ENCODE measurements around the gene C1orf198.

The C1orf198 gene

GRCh38 chr1:230865062-230865817 lies 3.1 kb downstream of the C1orf198 start:
- intact Hi-C loops (cut with DNase I): loop anchor here (5.0 kb wide), 1 partner anchor 52 kb away; no protein-coding TSS in a partner anchor
- DNase-seq: peak in 2 of 42 donors; percentile 28 to 52

GRCh38 chr1:230864441-230864840 lies 3.9 kb downstream of the C1orf198 start:
- intact Hi-C loops (cut with DNase I): no loop called here
- DNase-seq: peak in 2 of 42 donors; percentile 40 to 65

- intact Hi-C loops (cut with DNase I): no loop called here
- peak in 28 of 42 donors; percentile 21 to 71 (median 54) for DNase-seq
These were observed 4.9 kb downstream of the C1orf198 start for GRCh38 chr1:230863449-230863848.

GRCh38 chr1:230861970-230862595 lies 6.2 kb downstream of the C1orf198 start:
- intact Hi-C loops (cut with DNase I): no loop called here
- no peak for DNase-seq

- DNase-seq: no peak
- intact Hi-C loops (cut with DNase I): no loop called here
These were observed 6.8 kb downstream of the C1orf198 start for GRCh38 chr1:230861489-230861888.

GRCh38 chr1:230860617-230861384 lies 7.5 kb downstream of the C1orf198 start:
- intact Hi-C loops (cut with DNase I): no loop called here
- DNase-seq: no peak

- DNase-seq: peak; percentile 61 to 95 (median 86)
- intact Hi-C loops (cut with DNase I): loop anchor here (2.0 kb wide), 1 partner anchor 52 kb away; no protein-coding TSS in a partner anchor
These were observed 9.2 kb downstream of the C1orf198 start for GRCh38 chr1:230858918-230859729.

GRCh38 chr1:230858236-230858820 lies 10.0 kb downstream of the C1orf198 start:
- intact Hi-C loops (cut with DNase I): loop anchor here (2.0 kb wide), 1 partner anchor 52 kb away; no protein-coding TSS in a partner anchor
- DNase-seq: no peak

GRCh38 chr1:230857822-230858221 lies 10.5 kb downstream of the C1orf198 start:
- no peak for DNase-seq
- intact Hi-C loops (cut with DNase I): loop anchor here (2.0 kb wide), 1 partner anchor 51 kb away; no protein-coding TSS in a partner anchor

- DNase-seq: peak; percentile 61 to 96 (median 82)
- intact Hi-C loops (cut with DNase I): no loop called here
These were observed 11.2 kb downstream of the C1orf198 start for GRCh38 chr1:230857077-230857476.

GRCh38 chr1:230855886-230856285 lies 12.4 kb downstream of the C1orf198 start:
- intact Hi-C loops (cut with DNase I): no loop called here

GRCh38 chr1:230854423-230854822 lies 13.9 kb downstream of the C1orf198 start:
- DNase-seq: no peak
- intact Hi-C loops (cut with DNase I): no loop called here

More at GRCh38 chr1:230855886-230856285, 12.4 kb downstream of the C1orf198 start:
- peak in 11 of 42 donors; percentile 30 to 82 (median 59) for DNase-seq

- intact Hi-C loops (cut with DNase I): no loop called here
- DNase-seq: no peak
These were observed 14.6 kb downstream of the C1orf198 start for GRCh38 chr1:230853731-230854130.

- intact Hi-C loops (cut with DNase I): no loop called here
- no peak for DNase-seq
These were observed 15.4 kb downstream of the C1orf198 start for GRCh38 chr1:230852959-230853358.

GRCh38 chr1:230851291-230851691 lies 17.0 kb downstream of the C1orf198 start:
- intact Hi-C loops (cut with DNase I): no loop called here

GRCh38 chr1:230850547-230850946 lies 17.8 kb downstream of the C1orf198 start:
- no peak for DNase-seq
- intact Hi-C loops (cut with DNase I): no loop called here

More at GRCh38 chr1:230851291-230851691, 17.0 kb downstream of the C1orf198 start:
- DNase-seq: no peak

GRCh38 chr1:230849451-230850224 lies 18.7 kb downstream of the C1orf198 start:
- DNase-seq: peak in 2 of 42 donors; percentile 43 to 74
- intact Hi-C loops (cut with DNase I): no loop called here
